ENCODE measurements around the gene RIPK4. TPM values are rescaled to one million over a fixed set of nuclear protein-coding genes. Genes with fewer than 3 reads are reported as not detected.
"Not testable (repeated sequence)": the region's sequence is repeated elsewhere in the genome, so short reads cannot be mapped to it uniquely, and the experiment has no call there.

RIPK4 gene
- total RNA-seq, 3 donors from 2014 or later = 15.7 to 30.3 TPM; not detected in 1

- H3K4me3 ChIP-seq = peak overlapping the region in 1 of 3 donors; percentile 23
- H3K27ac ChIP-seq = peak overlapping the region; percentile 66 to 80
- H3K9me3 ChIP-seq = no peaks in the 10 kb centered on the region
- no peaks in the 10 kb centered on the region for H3K36me3 ChIP-seq
- DNase-seq (ENCODE audit: low spot score in 2 of 2) = no peak
- no peak for TF ChIP-seq POLR2AphosphoS5 (IDR thresholded peaks at IDR 0.05)
- no peak for TF ChIP-seq POLR2A (IDR thresholded peaks at IDR 0.05)
- TF ChIP-seq CTCF (IDR thresholded peaks at IDR 0.05) = no peak
- no peaks in the 10 kb centered on the region for H3K27me3 ChIP-seq
- intact Hi-C loops (cut with DNase I; ENCODE audit: low total_unique reads) = no loop called here
- H3K4me1 ChIP-seq = peaks cover 3 to 7% of the 10 kb centered on the region in 2 donors
Observed at GRCh38 chr21:41725421-41726031, 41.3 kb downstream of the RIPK4 start.

- H3K9me3 ChIP-seq; H3K36me3 ChIP-seq; H3K4me3 ChIP-seq; H3K27ac ChIP-seq; DNase-seq (ENCODE audit: low spot score in 2 of 2); intact Hi-C loops (cut with DNase I; ENCODE audit: low total_unique reads); H3K4me1 ChIP-seq; H3K27me3 ChIP-seq: not testable (repeated sequence)
Observed at GRCh38 chr21:41723835-41724234, 43.0 kb downstream of the RIPK4 start.

- Histone ChIP-seq H3K27me3 (no peaks in the 10 kb centered on the region), H3K27ac (no peak overlapping the region), H3K4me3 (no peak overlapping the region), H3K9me3 (no peaks in the 10 kb centered on the region), H3K36me3 (no peaks in the 10 kb centered on the region), H3K4me1 (peaks cover 0 to 3% of the 10 kb centered on the region in 2 donors)
- DNase-seq (ENCODE audit: low spot score in 2 of 2) = no peak
- no peak for TF ChIP-seq POLR2AphosphoS5 (IDR thresholded peaks at IDR 0.05)
- TF ChIP-seq POLR2A (IDR thresholded peaks at IDR 0.05) = no peak
- TF ChIP-seq CTCF (IDR thresholded peaks at IDR 0.05) = no peak
- intact Hi-C loops (cut with DNase I; ENCODE audit: low total_unique reads) = no loop called here
Observed at GRCh38 chr21:41722052-41723018, 44.5 kb downstream of the RIPK4 start.

- intact Hi-C loops (cut with DNase I; ENCODE audit: low total_unique reads) = no loop called here
- TF ChIP-seq CTCF (IDR thresholded peaks at IDR 0.05) = no peak
- no peak for TF ChIP-seq POLR2AphosphoS5 (IDR thresholded peaks at IDR 0.05)
- TF ChIP-seq POLR2A (IDR thresholded peaks at IDR 0.05) = no peak
- no peak for DNase-seq (ENCODE audit: low spot score in 2 of 2)
Observed at GRCh38 chr21:41720250-41720649, 46.6 kb downstream of the RIPK4 start.

GRCh38 chr21:41719691-41720090 is 47.2 kb downstream of the RIPK4 start:
- intact Hi-C loops (cut with DNase I; ENCODE audit: low total_unique reads) = no loop called here
- no peaks in the 10 kb centered on the region for H3K4me1 ChIP-seq
- no peaks in the 10 kb centered on the region for H3K9me3 ChIP-seq
- no peaks in the 10 kb centered on the region for H3K36me3 ChIP-seq
- no peak for DNase-seq (ENCODE audit: low spot score in 2 of 2)
- no peak overlapping the region for H3K27ac ChIP-seq
- TF ChIP-seq POLR2AphosphoS5 (IDR thresholded peaks at IDR 0.05) (no peak), POLR2A (IDR thresholded peaks at IDR 0.05) (no peak), CTCF (IDR thresholded peaks at IDR 0.05) (no peak)
- H3K27me3 ChIP-seq = no peaks in the 10 kb centered on the region
- no peak overlapping the region for H3K4me3 ChIP-seq

More at GRCh38 chr21:41720250-41720649, 46.6 kb downstream of the RIPK4 start:
- no peaks in the 10 kb centered on the region for H3K27me3 ChIP-seq
- no peaks in the 10 kb centered on the region for H3K4me1 ChIP-seq
- no peaks in the 10 kb centered on the region for H3K36me3 ChIP-seq
- H3K4me3 ChIP-seq = no peak overlapping the region
- no peaks in the 10 kb centered on the region for H3K9me3 ChIP-seq
- no peak overlapping the region for H3K27ac ChIP-seq

All from breast epithelium (tissue), 4 donors.